GM23338 (cell line): ENCODE measurements around the gene MYO1E.

ENCODE experiments used
- CREB1 ChIP-seq: fragments of 250-450 bp; sonication (Bioruptor Pico); IDR thresholded peaks from 2 replicates; pipeline ENCODE4 v1.5.0; 2020; ENCODE audit warnings: low read depth, mild to moderate bottlenecking, moderate library complexity
- CTCF ChIP-seq, 2 experiments: fragments of 200-600 bp in 1 of 2; sonication (generic) in 1 of 2; conservative IDR thresholded peaks; 2 replicates each; pipeline versions ENCODE4 v1.5.1 to v1.6.1; 2016 to 2017; ENCODE audit warnings: antibody characterized with exemption in 2 of 2, low read depth in 2 of 2, mild to moderate bottlenecking in 2 of 2, moderate library complexity in 1 of 2
- ETS1 ChIP-seq: IDR thresholded peaks from 2 replicates; pipeline ENCODE4 v1.6.1; 2016; ENCODE audit warnings: antibody characterized with exemption
- EZH2 ChIP-seq: fragments of 200-600 bp; sonication (generic); IDR thresholded peaks from one replicate; pipeline ENCODE4 v1.8.0; 2017; ENCODE audit warnings: antibody characterized with exemption, mild to moderate bottlenecking, low read depth; ENCODE audit not compliant: unreplicated experiment
- EZH2phosphoT487 ChIP-seq: fragments of 200-600 bp; sonication (generic); IDR thresholded peaks from one replicate; pipeline ENCODE4 v1.8.1; 2018; ENCODE audit warnings: antibody characterized with exemption; ENCODE audit not compliant: unreplicated experiment
- JUNB ChIP-seq: IDR thresholded peaks from one replicate; pipeline ENCODE4 v1.6.1; 2016; ENCODE audit warnings: antibody characterized with exemption; ENCODE audit not compliant: unreplicated experiment
- NANOG ChIP-seq: IDR thresholded peaks from 2 replicates; pipeline ENCODE4 v1.6.1; 2016; ENCODE audit warnings: antibody characterized with exemption, borderline replicate concordance
- POLR2AphosphoS5 ChIP-seq: IDR thresholded peaks from 2 replicates; pipeline ENCODE4 v1.6.1; 2016; ENCODE audit warnings: antibody characterized with exemption, low read depth
- REST ChIP-seq: IDR thresholded peaks from one replicate; pipeline ENCODE4 v1.6.1; 2018; ENCODE audit warnings: antibody characterized with exemption; ENCODE audit not compliant: unreplicated experiment
- STAT1 ChIP-seq: IDR thresholded peaks from one replicate; pipeline ENCODE4 v1.6.1; 2016; ENCODE audit warnings: antibody characterized with exemption; ENCODE audit not compliant: unreplicated experiment
- ZNF114 ChIP-seq: fragments of 250-450 bp; sonication (Bioruptor Pico); IDR thresholded peaks from 2 replicates; pipeline ENCODE4 v1.5.0; 2020; ENCODE audit warnings: mild to moderate bottlenecking, moderate library complexity
- ZNF331 ChIP-seq: fragments of 250-450 bp; sonication (Bioruptor Pico); IDR thresholded peaks from 2 replicates; pipeline ENCODE4 v1.5.0; 2020; ENCODE audit warnings: low read depth, mild to moderate bottlenecking, moderate library complexity
- ZNF462 ChIP-seq: fragments of 250-450 bp; sonication (Bioruptor Pico); IDR thresholded peaks from 2 replicates; pipeline ENCODE4 v1.5.0; 2020; ENCODE audit warnings: mild to moderate bottlenecking, moderate library complexity

- TF ChIP-seq POLR2AphosphoS5: no peak
- TF ChIP-seq EZH2phosphoT487: no peak
- no peak for TF ChIP-seq CTCF (conservative IDR thresholded peaks at IDR 0.05; ENCODE audit: low read depth in 2 of 2)
- TF ChIP-seq EZH2: no peak
- TF ChIP-seq JUNB: no peak
- no peak for TF ChIP-seq ZNF114 (CRISPR knock-in tag)
- no peak for TF ChIP-seq CREB1 (CRISPR knock-in tag)
- TF ChIP-seq REST: no peak
- TF ChIP-seq NANOG: no peak
- no peak for TF ChIP-seq STAT1
- no peak for TF ChIP-seq ZNF462 (CRISPR knock-in tag)
- no peak for TF ChIP-seq ETS1
- no peak for TF ChIP-seq ZNF331 (CRISPR knock-in tag)
Measured at GRCh38 chr15:59292442-59293151, 80.1 kb downstream of the MYO1E start.
